Breast epithelium (tissue), 4 donors: ENCODE data around the gene INPP5E. TPM values are rescaled to one million over a fixed set of nuclear protein-coding genes. Genes with fewer than 3 reads are reported as not detected.

Experiments
- DNase-seq, 2 donors: peaks; one replicate each; pipeline ENCODE4 v3.0.0-alpha.2; 2019; ENCODE audit warnings: low spot score in 2 of 2
- H3K27ac ChIP-seq, 2 donors: fragments of 200-600 bp; sonication (generic) in 1 of 2; one replicate each; pipeline ENCODE4 v1.5.1; 2016 to 2019; ENCODE audit warnings: mild to moderate bottlenecking in 1 of 2
- H3K27me3 ChIP-seq, 2 donors: fragments of 200-600 bp; sonication (generic) in 1 of 2; one replicate each; pipeline versions ENCODE4 v1.5.1 to v1.6.0; 2017 to 2019; ENCODE audit warnings: control low read depth in 1 of 2, mild to moderate bottlenecking in 1 of 2
- H3K36me3 ChIP-seq: fragments of 200-600 bp; one replicate; pipeline ENCODE4 v1.5.1; 2019
- H3K4me1 ChIP-seq, 2 donors: fragments of 200-600 bp; sonication (generic); one replicate each; pipeline ENCODE4 v1.5.1; 2016 to 2019; ENCODE audit warnings: control low read depth in 1 of 2
- H3K4me3 ChIP-seq, 3 donors: fragments of 200-600 bp; sonication (generic); 1 replicate in 2 of 3; 2 replicates in 1 of 3; pipeline ENCODE4 v1.5.1; 2016 to 2019; ENCODE audit warnings: mild to moderate bottlenecking in 3 of 3, moderate library complexity in 2 of 3
- H3K9me3 ChIP-seq, 2 donors: fragments of 200-600 bp; sonication (generic) in 1 of 2; one replicate each; pipeline ENCODE4 v1.5.1; 2016 to 2019; ENCODE audit warnings: control low read depth in 1 of 2
- POLR2A ChIP-seq: fragments of 450-650 bp; IDR thresholded peaks from one replicate; pipeline ENCODE4 v1.6.1; 2016; ENCODE audit warnings: antibody characterized with exemption, mild to moderate bottlenecking, moderate library complexity
- POLR2AphosphoS5 ChIP-seq, 3 donors: sonication (generic); formaldehyde crosslinking; IDR thresholded peaks; one replicate each; pipeline ENCODE4 v1.6.1; 2017; ENCODE audit warnings: antibody characterized with exemption in 3 of 3
- intact Hi-C: fragments of 100-400 bp; cut with DNase I; formaldehyde crosslinking; loops from one replicate; pipeline ENCODE4 v1.15.1; 2023; ENCODE audit warnings: low total_unique reads
- total RNA-seq, 3 donors: library from RNA; depleted of rRNA; stranded (reverse); fragments of >200 nt; gene quantifications; one replicate each; pipeline ENCODE4 v1.1.0, GENCODE V29; 2016
- TF ChIP-seq, protein P1 (sequence below), 3 donors: fragments of 450-650 bp; IDR thresholded peaks; one replicate each; pipeline ENCODE4 v1.5.1; 2016 to 2017; ENCODE audit warnings: antibody characterized with exemption in 3 of 3, mild to moderate bottlenecking in 3 of 3, moderate library complexity in 3 of 3

INPP5E gene
- total RNA-seq, 3 donors from 2014 or later = 6.2 to 8.5 (median 8.2) TPM

DNA sequence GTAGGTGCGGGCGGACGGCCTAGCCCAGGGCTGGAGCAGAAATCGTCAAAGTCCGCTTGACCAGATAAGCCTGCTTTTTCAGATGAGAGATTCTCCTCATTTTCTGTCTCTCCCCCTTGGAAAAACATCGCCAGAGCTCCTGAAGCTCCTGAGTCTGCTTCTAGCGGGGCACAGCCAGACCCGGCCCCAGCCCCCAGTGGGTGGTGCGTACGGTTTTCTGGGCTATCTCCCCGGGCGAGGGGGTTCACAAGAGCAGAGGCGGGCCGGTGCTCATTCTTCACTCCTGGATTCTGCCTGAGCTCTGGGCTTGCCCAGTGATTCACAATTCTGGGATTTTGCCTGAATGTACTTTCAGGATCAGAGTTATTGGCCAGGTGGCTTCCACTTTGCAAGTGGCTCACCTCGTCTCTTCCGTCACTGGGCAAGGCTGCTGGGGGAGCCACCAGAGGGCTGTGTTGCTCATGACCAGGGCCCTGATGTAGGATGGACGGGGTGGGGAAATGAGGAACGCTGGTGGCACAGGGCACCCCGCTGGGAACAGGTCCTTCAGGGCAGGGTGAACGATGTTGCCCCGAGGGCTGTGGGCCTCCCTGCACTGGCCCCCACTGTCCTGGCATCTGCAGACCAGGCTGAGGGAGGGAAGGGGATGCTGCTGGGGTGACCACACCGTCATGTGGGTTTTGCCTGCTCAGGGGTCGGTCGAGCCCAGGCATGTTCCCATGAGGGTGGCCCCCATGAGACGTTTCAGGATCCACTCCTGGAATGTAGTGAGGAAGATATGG is 36.9 kb upstream of the INPP5E start:
- intact Hi-C loops = no loop called here
- H3K36me3 ChIP-seq = peaks cover 5% of the 10 kb centered on the region

DNA sequence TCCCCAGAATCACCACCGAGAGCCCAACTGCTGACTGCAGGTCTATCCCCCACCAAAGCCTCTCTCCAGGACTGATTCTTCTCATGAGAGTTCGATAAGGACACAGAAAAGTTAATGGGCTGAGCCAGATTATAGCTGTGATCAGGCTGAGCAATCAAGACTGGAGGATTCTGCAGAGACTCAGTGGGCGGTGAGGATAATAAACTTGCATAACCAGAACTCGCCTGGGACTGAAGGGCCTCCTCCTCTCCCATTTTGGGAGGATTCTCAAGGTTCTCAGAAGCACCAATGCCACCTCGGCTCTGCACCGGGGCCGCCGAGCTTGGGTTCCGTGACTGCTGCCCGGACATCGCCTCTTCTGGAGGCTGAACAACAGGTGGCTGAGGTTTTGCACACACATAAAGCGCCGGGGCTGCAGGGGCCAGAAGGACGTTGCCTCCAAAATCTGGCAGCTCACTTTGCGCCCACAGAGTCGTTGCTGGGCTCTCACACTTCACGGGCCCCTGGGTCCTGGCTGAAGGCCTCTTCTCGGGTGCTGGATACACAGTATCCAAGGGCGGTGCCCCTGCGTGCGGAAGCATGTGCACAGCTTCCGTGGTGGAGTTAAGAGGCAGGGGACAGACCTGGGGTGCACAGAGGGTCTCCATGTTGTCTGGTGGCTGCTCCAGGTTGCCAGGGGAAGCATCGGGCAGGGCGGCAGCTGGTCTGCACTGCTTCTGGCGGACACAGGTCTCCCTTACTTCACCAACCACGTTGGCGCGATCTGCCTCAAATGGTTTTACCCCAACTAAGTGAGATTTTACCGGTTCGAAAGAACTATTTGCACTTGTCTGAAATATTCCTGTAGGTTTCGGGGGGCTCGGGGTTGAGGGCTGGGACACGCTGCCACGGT is 35.6 kb upstream of the INPP5E start:
- H3K4me3 ChIP-seq = no peak overlapping the region
- H3K27me3 ChIP-seq = no peaks in the 10 kb centered on the region
- no peaks in the 10 kb centered on the region for H3K4me1 ChIP-seq
- intact Hi-C loops = no loop called here
- no peak overlapping the region for H3K27ac ChIP-seq
- TF ChIP-seq POLR2AphosphoS5 (IDR thresholded peaks at IDR 0.05) = no peak
- TF ChIP-seq, protein P1, sequence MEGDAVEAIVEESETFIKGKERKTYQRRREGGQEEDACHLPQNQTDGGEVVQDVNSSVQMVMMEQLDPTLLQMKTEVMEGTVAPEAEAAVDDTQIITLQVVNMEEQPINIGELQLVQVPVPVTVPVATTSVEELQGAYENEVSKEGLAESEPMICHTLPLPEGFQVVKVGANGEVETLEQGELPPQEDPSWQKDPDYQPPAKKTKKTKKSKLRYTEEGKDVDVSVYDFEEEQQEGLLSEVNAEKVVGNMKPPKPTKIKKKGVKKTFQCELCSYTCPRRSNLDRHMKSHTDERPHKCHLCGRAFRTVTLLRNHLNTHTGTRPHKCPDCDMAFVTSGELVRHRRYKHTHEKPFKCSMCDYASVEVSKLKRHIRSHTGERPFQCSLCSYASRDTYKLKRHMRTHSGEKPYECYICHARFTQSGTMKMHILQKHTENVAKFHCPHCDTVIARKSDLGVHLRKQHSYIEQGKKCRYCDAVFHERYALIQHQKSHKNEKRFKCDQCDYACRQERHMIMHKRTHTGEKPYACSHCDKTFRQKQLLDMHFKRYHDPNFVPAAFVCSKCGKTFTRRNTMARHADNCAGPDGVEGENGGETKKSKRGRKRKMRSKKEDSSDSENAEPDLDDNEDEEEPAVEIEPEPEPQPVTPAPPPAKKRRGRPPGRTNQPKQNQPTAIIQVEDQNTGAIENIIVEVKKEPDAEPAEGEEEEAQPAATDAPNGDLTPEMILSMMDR (IDR thresholded peaks at IDR 0.05) = no peak
- no peak for TF ChIP-seq POLR2A
- peaks cover 5% of the 10 kb centered on the region for H3K36me3 ChIP-seq
- H3K9me3 ChIP-seq = no peaks in the 10 kb centered on the region
- no peak for DNase-seq

More for the DNA sequence above, 36.9 kb upstream of the INPP5E start:
- TF ChIP-seq, protein P1 (IDR thresholded peaks at IDR 0.05) = no peak
- TF ChIP-seq POLR2A (no peak), POLR2AphosphoS5 (IDR thresholded peaks at IDR 0.05) (no peak)
- no peak for DNase-seq
- Histone ChIP-seq H3K27me3 (no peaks in the 10 kb centered on the region), H3K4me3 (no peak overlapping the region), H3K9me3 (no peaks in the 10 kb centered on the region), H3K4me1 (peaks cover 3 to 4% of the 10 kb centered on the region in 2 donors), H3K27ac (no peak overlapping the region)

- Histone ChIP-seq H3K36me3 (peaks cover 5% of the 10 kb centered on the region), H3K9me3 (no peaks in the 10 kb centered on the region), H3K27ac (no peak overlapping the region), H3K27me3 (no peaks in the 10 kb centered on the region), H3K4me3 (no peak overlapping the region), H3K4me1 (no peaks in the 10 kb centered on the region)
- intact Hi-C loops = no loop called here
- no peak for DNase-seq
- TF ChIP-seq, protein P1 (IDR thresholded peaks at IDR 0.05) = no peak
- TF ChIP-seq POLR2AphosphoS5 (IDR thresholded peaks at IDR 0.05) = no peak
- no peak for TF ChIP-seq POLR2A
Observed at GRCh38 chr9:136474021-136474640, 34.5 kb upstream of the INPP5E start.

- no peak for DNase-seq
- H3K4me1 ChIP-seq = no peaks in the 10 kb centered on the region
- no peaks in the 10 kb centered on the region for H3K9me3 ChIP-seq
- intact Hi-C loops = no loop called here
- TF ChIP-seq POLR2A (no peak), POLR2AphosphoS5 (IDR thresholded peaks at IDR 0.05) (no peak)
- TF ChIP-seq, protein P1 (IDR thresholded peaks at IDR 0.05) = no peak
- no peak overlapping the region for H3K4me3 ChIP-seq
- H3K27ac ChIP-seq = no peak overlapping the region
- H3K27me3 ChIP-seq = no peaks in the 10 kb centered on the region
- H3K36me3 ChIP-seq = peaks cover 5% of the 10 kb centered on the region
Observed at GRCh38 chr9:136473354-136473721, 33.7 kb upstream of the INPP5E start.
